ENCODE results near the gene C10orf90.

DNA sequence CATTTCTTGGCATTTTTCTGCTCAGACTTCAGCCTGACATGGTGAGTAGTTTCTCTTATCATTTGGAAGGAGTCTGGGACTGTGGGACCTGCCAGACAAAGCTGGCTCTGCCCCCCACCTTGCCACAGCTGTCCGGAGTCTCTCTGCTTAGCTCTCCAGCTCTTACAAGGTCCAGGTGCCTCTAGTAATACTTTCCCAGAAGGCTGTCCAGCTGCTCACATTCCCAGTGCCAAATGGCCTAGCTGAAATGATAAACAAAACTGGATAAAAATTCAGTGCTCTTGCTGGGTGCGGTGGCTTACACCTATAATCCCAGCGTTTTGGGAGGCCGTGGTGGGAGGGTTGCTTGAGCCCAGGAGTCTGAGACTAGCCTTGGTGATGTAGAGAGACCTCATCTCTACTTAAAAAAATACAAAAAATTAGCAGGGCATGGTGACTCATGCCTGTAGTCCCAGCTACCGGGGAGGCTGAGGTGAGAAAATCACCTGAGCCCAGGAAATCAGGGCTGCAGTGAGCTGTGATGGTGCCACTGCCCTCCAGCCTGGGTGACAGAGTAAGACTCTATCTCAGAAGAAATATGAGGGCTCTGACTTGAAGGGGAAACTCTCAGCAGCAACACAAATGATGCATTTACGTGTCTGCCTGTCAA is 86.8 kb downstream of the C10orf90 start:
- no peak for TF ChIP-seq CTCF (conservative IDR thresholded peaks at IDR 0.05 in 1 of 2, IDR thresholded peaks at IDR 0.05 in 1 of 2; ENCODE audit: extremely low read depth in 1 of 2, insufficient read depth in 1 of 2, low read depth in 1 of 2, low read length in 2 of 2)
- no peak for TF ChIP-seq EZH2 (IDR thresholded peaks at IDR 0.05; ENCODE audit: borderline replicate concordance, low read length)
